Hepatocyte (in vitro differentiated cells): Measurements from ENCODE around the gene TRPT1. TPM values are rescaled to one million over a fixed set of nuclear protein-coding genes. Genes with fewer than 3 reads are reported as not detected.

Source experiments
- DNase-seq: peaks from one replicate; pipeline ENCODE4 v3.0.0-alpha.2; 2016; ENCODE audit warnings: low spot score
- H2AFZ ChIP-seq: fragments of 200-600 bp; sonication (generic); 2 replicates; pipeline ENCODE4 v1.6.0; 2016; ENCODE audit warnings: antibody characterized with exemption, mild to moderate bottlenecking
- H3K27ac ChIP-seq: fragments of 200-600 bp; sonication (generic); 2 replicates; pipeline ENCODE4 v1.5.1; 2016; ENCODE audit warnings: mild to moderate bottlenecking
- H3K27me3 ChIP-seq: fragments of 200-600 bp; sonication (generic); 2 replicates; pipeline ENCODE4 v1.6.1; 2016
- H3K36me3 ChIP-seq: fragments of 200-600 bp; sonication (generic); replicated peaks from 2 replicates; pipeline ENCODE4 v1.5.1; 2016; ENCODE audit warnings: low read depth; ENCODE audit not compliant: insufficient read depth
- H3K4me1 ChIP-seq: fragments of 200-600 bp; sonication (generic); 2 replicates; pipeline ENCODE4 v1.5.1; 2016; ENCODE audit warnings: mild to moderate bottlenecking, moderate library complexity; ENCODE audit not compliant: insufficient read depth
- H3K4me2 ChIP-seq: fragments of 200-600 bp; sonication (generic); 2 replicates; pipeline ENCODE4 v1.6.0; 2016
- H3K4me3 ChIP-seq: fragments of 200-600 bp; sonication (generic); 2 replicates; pipeline ENCODE4 v1.5.1; 2016; ENCODE audit warnings: mild to moderate bottlenecking
- H3K79me2 ChIP-seq: fragments of 200-600 bp; sonication (generic); 2 replicates; pipeline ENCODE4 v1.6.0; 2017; ENCODE audit warnings: mild to moderate bottlenecking
- H3K9me2 ChIP-seq: fragments of 200-600 bp; sonication (generic); replicated peaks from 2 replicates; pipeline ENCODE4 v1.6.0; 2017; ENCODE audit warnings: mild to moderate bottlenecking; ENCODE audit not compliant: insufficient read depth
- H3K9me3 ChIP-seq: fragments of 200-600 bp; sonication (generic); 2 replicates; pipeline ENCODE4 v1.5.1; 2016; ENCODE audit warnings: low read depth, mild to moderate bottlenecking
- H4K20me1 ChIP-seq: fragments of 200-600 bp; sonication (generic); 2 replicates; pipeline ENCODE4 v1.6.0; 2016; ENCODE audit warnings: mild to moderate bottlenecking; ENCODE audit not compliant: insufficient read depth, poor library complexity, severe bottlenecking
- CTCF ChIP-seq: fragments of 200-600 bp; sonication (generic); IDR thresholded peaks from 2 replicates; pipeline ENCODE4 v1.5.1; 2016; ENCODE audit warnings: antibody characterized with exemption, mild to moderate bottlenecking; ENCODE audit not compliant: poor library complexity
- EZH2 ChIP-seq: fragments of 200-600 bp; sonication (generic); IDR thresholded peaks from 2 replicates; pipeline ENCODE4 v1.6.1; 2016; ENCODE audit warnings: antibody characterized with exemption, mild to moderate bottlenecking, borderline replicate concordance
- EZH2phosphoT487 ChIP-seq: fragments of 200-600 bp; sonication (generic); IDR thresholded peaks from one replicate; pipeline ENCODE4 v1.6.1; 2018; ENCODE audit warnings: antibody characterized with exemption, mild to moderate bottlenecking, low read depth, moderate library complexity; ENCODE audit not compliant: unreplicated experiment, severe bottlenecking
- WGBS: methylation state at CpG from one replicate; pipeline ENCODE4 v1.1.6; 2016; ENCODE audit warnings: low lambda C conversion rate; ENCODE audit errors: missing lambda C conversion rate; 5-methylcytosine and 5-hydroxymethylcytosine counted together
- polyA plus RNA-seq: library from polyadenylated mRNA; unstranded; fragments of >200 nt; fragmentation: Nextera tagmentation; extraction: Ambion mirVana; gene quantifications from 2 replicates; pipeline ENCODE4 v1.2.1, GENCODE V29; 2016
- total RNA-seq: library from RNA; depleted of rRNA; stranded (reverse); fragments of >200 nt; gene quantifications from 2 replicates; pipeline ENCODE4 v1.2.3, GENCODE V29; 2014

TRPT1 gene
- total and polyA plus RNA-seq, 2 experiments from 2014 or later = 52.8 to 55.5 TPM

DNA sequence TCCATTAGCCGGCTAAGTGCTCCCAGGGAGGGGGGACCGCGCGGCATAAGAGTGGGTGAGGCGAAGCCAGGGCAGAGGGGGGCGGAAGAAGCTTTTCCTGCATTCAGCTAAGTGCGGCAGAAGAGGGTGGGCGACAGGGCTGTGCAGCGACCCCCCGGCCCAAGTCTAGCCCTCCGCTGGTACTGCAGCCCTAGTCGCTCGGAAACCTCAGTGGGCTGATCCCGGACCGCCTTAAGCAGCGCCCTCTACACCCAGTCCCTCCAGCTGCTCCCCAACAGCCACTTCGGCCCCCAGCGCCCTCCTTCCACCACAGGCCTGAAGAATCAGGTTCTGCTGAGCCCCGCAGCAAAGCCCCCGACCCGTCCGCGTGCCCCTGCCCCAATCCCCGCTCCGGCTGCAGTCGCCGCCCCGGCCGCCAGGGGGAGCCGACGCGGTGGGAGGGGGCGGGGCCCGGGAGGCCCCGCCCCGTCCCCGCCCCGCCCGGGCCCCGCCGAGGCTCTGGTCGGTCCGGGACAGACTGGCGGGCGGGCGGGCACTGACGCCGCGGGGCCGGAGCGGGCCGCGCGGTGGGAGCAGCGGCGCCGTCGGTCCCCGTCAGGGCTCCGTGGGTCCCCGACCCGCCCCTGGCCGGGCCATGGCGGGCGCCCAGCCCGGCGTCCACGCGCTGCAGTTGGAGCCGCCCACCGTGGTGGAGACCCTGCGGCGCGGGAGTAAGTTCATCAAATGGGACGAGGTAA is 25.2 kb upstream of the TRPT1 start, which contains the start of gene PLCB3:
PLCB3 (plus strand) TSS at position 515 of the 737 bp plus-strand sequence; CDS start at position 635, 120 bp downstream.
- no CpG with 5 or more reads among the region's 75 CpGs for WGBS
- Histone ChIP-seq H2AFZ (peak within 1 kb of the TSS; percentile 74), H3K4me1 (peaks cover 21% of the 10 kb centered on the region), H3K27ac (peak within 1 kb of the TSS; percentile 69), H3K4me3 (peak within 1 kb of the TSS; percentile 82), H3K79me2 (peaks cover 18% of the 10 kb centered on the region), H3K9me3 (no peaks in the 10 kb centered on the region), H3K36me3 (no peaks in the 10 kb centered on the region), H3K4me2 (peak within 1 kb of the TSS; percentile 99), H4K20me1 (peaks cover 5% of the 10 kb centered on the region), H3K9me2 (no peaks in the 10 kb centered on the region), H3K27me3 (no peaks in the 10 kb centered on the region)
- TF ChIP-seq CTCF (peak; percentile 81), EZH2phosphoT487 (no peak)
- peak; percentile 87 for DNase-seq

DNA sequence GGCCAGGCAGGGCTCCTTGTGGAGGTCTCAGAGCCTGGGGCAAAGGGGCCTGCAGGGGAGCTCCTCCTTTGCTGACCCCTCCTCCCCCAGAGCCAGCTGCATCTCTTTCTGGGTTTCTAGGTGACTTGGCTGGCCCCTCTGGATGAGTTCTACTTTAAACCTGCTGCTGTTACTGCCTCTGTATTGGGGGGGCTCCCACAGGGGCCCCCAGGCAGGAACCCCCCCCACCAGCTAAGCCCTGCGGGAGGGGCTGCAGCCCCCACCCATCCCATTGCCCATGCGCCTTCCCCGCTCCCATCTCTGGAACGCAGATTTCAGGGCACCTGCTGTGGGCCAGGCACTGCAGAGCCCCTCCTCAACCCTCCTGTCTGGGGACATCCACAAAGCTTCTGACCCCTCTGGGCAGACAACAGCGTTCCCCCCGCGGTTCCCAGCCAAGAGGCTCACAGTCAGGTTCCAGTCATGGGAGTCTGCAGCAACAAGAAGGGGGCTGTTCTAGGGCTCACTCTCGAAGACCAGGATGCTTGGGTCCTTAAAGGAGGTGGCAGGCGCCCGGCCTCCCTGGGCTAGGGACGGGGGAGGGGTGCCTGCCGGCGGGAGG is 24.5 kb upstream of the TRPT1 start:
- Histone ChIP-seq H4K20me1 (peaks cover 5% of the 10 kb centered on the region), H3K4me1 (peaks cover 21% of the 10 kb centered on the region), H3K9me3 (no peaks in the 10 kb centered on the region), H3K4me2 (peak overlapping the region; percentile 97), H2AFZ (peak overlapping the region; percentile 69), H3K27ac (no peak overlapping the region), H3K36me3 (no peaks in the 10 kb centered on the region), H3K79me2 (peaks cover 24% of the 10 kb centered on the region), H3K27me3 (no peaks in the 10 kb centered on the region), H3K9me2 (no peaks in the 10 kb centered on the region), H3K4me3 (peak overlapping the region; percentile 65)
- TF ChIP-seq EZH2phosphoT487 (no peak), EZH2 (no peak), CTCF (no peak)
- 30% methylated on average over 9 of the region's 13 CpGs for WGBS
- peak; percentile 58 for DNase-seq

GRCh38 chr11:64249563-64250414 is 23.8 kb upstream of the TRPT1 start:
- Histone ChIP-seq H3K36me3 (no peaks in the 10 kb centered on the region), H3K9me3 (no peaks in the 10 kb centered on the region), H3K9me2 (no peaks in the 10 kb centered on the region), H3K27me3 (no peaks in the 10 kb centered on the region), H2AFZ (no peak overlapping the region), H3K4me1 (peaks cover 21% of the 10 kb centered on the region), H4K20me1 (peaks cover 5% of the 10 kb centered on the region), H3K4me3 (no peak overlapping the region), H3K4me2 (no peak overlapping the region), H3K27ac (no peak overlapping the region), H3K79me2 (peaks cover 32% of the 10 kb centered on the region)
- no peak for DNase-seq
- 89% methylated on average over 8 of the region's 8 CpGs for WGBS
- no peak for TF ChIP-seq EZH2
- no peak for TF ChIP-seq EZH2phosphoT487
- no peak for TF ChIP-seq CTCF
